Activated T-helper 1 cell treated with anti-CD3 and anti-CD28 coated beads, Interleukin-12 subunit alpha, Interleukin-12 subunit beta, Interleukin-2, Interleukin-4 antibody, amounts not matched to agents 30 ng/mL and 10 ng/mL and 1 ng/mL, durations not matched to agents 14 hours and 24 hours and 36 hours (primary cell): Measurements from ENCODE around the gene EID3. TPM values are rescaled to one million over a fixed set of nuclear protein-coding genes. Genes with fewer than 3 reads are reported as not detected.
A peak's percentile ranks its signal among the peaks of the same experiment; 100 is the strongest.

Experiments used
- DNase-seq: peaks from one replicate; pipeline ENCODE4 v3.0.0; 2021; ENCODE audit warnings: low spot score
- H3K27ac Mint-ChIP-seq: one replicate; pipeline ENCODE4 v1.8.0; 2021; ENCODE audit warnings: mild to moderate bottlenecking, mixed read lengths
- H3K27me3 Mint-ChIP-seq: one replicate; pipeline ENCODE4 v1.8.0; 2022; ENCODE audit warnings: mild to moderate bottlenecking, moderate library complexity, mixed read lengths; ENCODE audit not compliant: insufficient read depth
- H3K36me3 Mint-ChIP-seq: one replicate; pipeline ENCODE4 v1.8.0; 2021; ENCODE audit warnings: low read depth, mixed read lengths
- H3K4me1 Mint-ChIP-seq: one replicate; pipeline ENCODE4 v1.8.0; 2021; ENCODE audit warnings: low read depth, mixed read lengths
- H3K4me3 Mint-ChIP-seq: one replicate; pipeline ENCODE4 v1.8.0; 2021; ENCODE audit warnings: mild to moderate bottlenecking, moderate library complexity, mixed read lengths
- H3K9me3 Mint-ChIP-seq: one replicate; pipeline ENCODE4 v1.8.0; 2021; ENCODE audit warnings: mixed read lengths
- intact Hi-C: fragments of 100-400 bp; cut with micrococcal nuclease; formaldehyde crosslinking; loops from one replicate; pipeline ENCODE4 v1.15.1; 2024
- total RNA-seq: library from RNA; stranded (reverse); gene quantifications from 2 replicates; pipeline ENCODE4 v1.2.3, GENCODE V29; 2022

EID3 gene
- total RNA-seq, 1 donor from 2014 or later, result 10.5 TPM

GRCh38 chr12:104280111-104280510, 23.4 kb upstream of the EID3 start:
- no peak overlapping the region for H3K27ac Mint-ChIP-seq
- H3K4me1 Mint-ChIP-seq, result peaks cover 16% of the 10 kb centered on the region
- peaks cover 3% of the 10 kb centered on the region for H3K36me3 Mint-ChIP-seq
- H3K4me3 Mint-ChIP-seq, result no peak overlapping the region
- DNase-seq, result no peak
- intact Hi-C loops, result no loop called here
- H3K9me3 Mint-ChIP-seq, result no peaks in the 10 kb centered on the region
- peaks cover 4% of the 10 kb centered on the region for H3K27me3 Mint-ChIP-seq

GRCh38 chr12:104280717-104281458, 22.7 kb upstream of the EID3 start:
- intact Hi-C loops, result no loop called here
- no peak for DNase-seq
- Mint-ChIP-seq H3K36me3 (peaks cover 3% of the 10 kb centered on the region), H3K4me1 (peaks cover 18% of the 10 kb centered on the region), H3K27me3 (peaks cover 4% of the 10 kb centered on the region), H3K9me3 (no peaks in the 10 kb centered on the region), H3K4me3 (no peak overlapping the region), H3K27ac (no peak overlapping the region)

GRCh38 chr12:104281636-104282035, 21.9 kb upstream of the EID3 start:
- DNase-seq, result no peak
- intact Hi-C loops, result no loop called here
- H3K4me3 Mint-ChIP-seq, result no peak overlapping the region
- H3K27ac Mint-ChIP-seq, result no peak overlapping the region
- peaks cover 4% of the 10 kb centered on the region for H3K27me3 Mint-ChIP-seq
- H3K4me1 Mint-ChIP-seq, result peaks cover 18% of the 10 kb centered on the region
- no peaks in the 10 kb centered on the region for H3K9me3 Mint-ChIP-seq
- H3K36me3 Mint-ChIP-seq, result peaks cover 3% of the 10 kb centered on the region

- Mint-ChIP-seq H3K4me1 (peaks cover 18% of the 10 kb centered on the region), H3K4me3 (no peak overlapping the region), H3K9me3 (no peaks in the 10 kb centered on the region), H3K27ac (no peak overlapping the region), H3K27me3 (peaks cover 4% of the 10 kb centered on the region), H3K36me3 (peaks cover 3% of the 10 kb centered on the region)
- intact Hi-C loops, result no loop called here
- DNase-seq, result no peak
Observed at GRCh38 chr12:104282109-104282508, 21.4 kb upstream of the EID3 start.

GRCh38 chr12:104285740-104286515, 17.6 kb upstream of the EID3 start:
- Mint-ChIP-seq H3K9me3 (no peaks in the 10 kb centered on the region), H3K36me3 (peaks cover 5% of the 10 kb centered on the region), H3K27me3 (peaks cover 1% of the 10 kb centered on the region), H3K27ac (peak overlapping the region; percentile 99), H3K4me3 (peak overlapping the region; percentile 98), H3K4me1 (peaks cover 25% of the 10 kb centered on the region)
- DNase-seq, result no peak
- intact Hi-C loops, result loop anchor here (1.0 to 5.0 kb wide), 12 partner anchors 66 to 1046 kb away; partner anchors contain the start of genes C12orf75, HCFC2, NOPCHAP1 and NT5DC3

- Mint-ChIP-seq H3K4me1 (peaks cover 27% of the 10 kb centered on the region), H3K27me3 (no peaks in the 10 kb centered on the region), H3K36me3 (peaks cover 5% of the 10 kb centered on the region), H3K4me3 (peak overlapping the region; percentile 98), H3K27ac (peak overlapping the region; percentile 99), H3K9me3 (no peaks in the 10 kb centered on the region)
- peak; percentile 90 for DNase-seq
- intact Hi-C loops, result loop anchor here (1.0 to 5.0 kb wide), 13 partner anchors 66 to 1046 kb away; partner anchors contain the start of genes C12orf75, CHST11, HCFC2 and NOPCHAP1
Observed at GRCh38 chr12:104286516-104287482, 16.7 kb upstream of the EID3 start.

GRCh38 chr12:104288635-104289274, 14.8 kb upstream of the EID3 start:
- H3K4me3 Mint-ChIP-seq, result peak overlapping the region; percentile 98
- peak overlapping the region; percentile 99 for H3K27ac Mint-ChIP-seq
- peaks cover 22% of the 10 kb centered on the region for H3K36me3 Mint-ChIP-seq
- H3K27me3 Mint-ChIP-seq, result no peaks in the 10 kb centered on the region
- peaks cover 43% of the 10 kb centered on the region for H3K4me1 Mint-ChIP-seq
- no peaks in the 10 kb centered on the region for H3K9me3 Mint-ChIP-seq
- intact Hi-C loops, result loop anchor here (1.0 to 5.0 kb wide), 7 partner anchors 15 to 1044 kb away; partner anchors contain the start of genes C12orf75, EID3, NFYB and TXNRD1
- DNase-seq, result peak; percentile 84

- DNase-seq, result no peak
- intact Hi-C loops, result no loop called here
- peaks cover 55% of the 10 kb centered on the region for H3K4me1 Mint-ChIP-seq
- no peaks in the 10 kb centered on the region for H3K9me3 Mint-ChIP-seq
- H3K36me3 Mint-ChIP-seq, result peaks cover 36% of the 10 kb centered on the region
- no peaks in the 10 kb centered on the region for H3K27me3 Mint-ChIP-seq
- no peak overlapping the region for H3K27ac Mint-ChIP-seq
- H3K4me3 Mint-ChIP-seq, result peak overlapping the region; percentile 26
Observed at GRCh38 chr12:104290320-104290719, 13.2 kb upstream of the EID3 start.

GRCh38 chr12:104290855-104291254, 12.7 kb upstream of the EID3 start:
- Mint-ChIP-seq H3K27ac (no peak overlapping the region), H3K36me3 (peaks cover 40% of the 10 kb centered on the region), H3K4me3 (no peak overlapping the region), H3K4me1 (peaks cover 55% of the 10 kb centered on the region), H3K27me3 (no peaks in the 10 kb centered on the region), H3K9me3 (no peaks in the 10 kb centered on the region)
- intact Hi-C loops, result no loop called here
- no peak for DNase-seq

GRCh38 chr12:104291867-104292524, 11.5 kb upstream of the EID3 start:
- no peak for DNase-seq
- Mint-ChIP-seq H3K4me1 (peaks cover 52% of the 10 kb centered on the region), H3K27me3 (no peaks in the 10 kb centered on the region), H3K4me3 (no peak overlapping the region), H3K36me3 (peaks cover 44% of the 10 kb centered on the region), H3K27ac (no peak overlapping the region), H3K9me3 (no peaks in the 10 kb centered on the region)
- intact Hi-C loops, result no loop called here

- Mint-ChIP-seq H3K9me3 (no peaks in the 10 kb centered on the region), H3K27ac (no peak overlapping the region), H3K4me3 (no peak overlapping the region), H3K4me1 (peaks cover 58% of the 10 kb centered on the region), H3K36me3 (peaks cover 49% of the 10 kb centered on the region), H3K27me3 (no peaks in the 10 kb centered on the region)
- no peak for DNase-seq
- intact Hi-C loops, result no loop called here
Observed at GRCh38 chr12:104292872-104293794, 10.4 kb upstream of the EID3 start.
